SH-SY5Y (cell line): Measurements from ENCODE around the gene BDH1.

ENCODE experiments used
- GATA2 ChIP-seq: IDR thresholded peaks from 2 replicates; pipeline ENCODE4 v1.6.1; 2011; ENCODE audit warnings: mild to moderate bottlenecking, low read depth, low read length
- GATA3 ChIP-seq: IDR thresholded peaks from 2 replicates; pipeline ENCODE4 v1.6.1; 2011; ENCODE audit warnings: low read depth, mild to moderate bottlenecking, low read length, moderate library complexity

- TF ChIP-seq GATA3 (no peak), GATA2 (no peak)
Measured at GRCh38 chr3:197539651-197540051, 16.1 kb downstream of the BDH1 start.
